HL-60/S4 treated with retinoic acid at 250 ng/mL for 4 days and 3 days (cell line): Measurements from ENCODE around the gene AFG1L.

Experiments
- in situ Hi-C: fragments of 300-500 bp; cut with MboI; formaldehyde crosslinking; loops from 2 replicates; pipeline ENCODE4 v1.7.0; 2022; ENCODE audit warnings: low sequenced_read_pairs

AFG1L gene

DNA sequence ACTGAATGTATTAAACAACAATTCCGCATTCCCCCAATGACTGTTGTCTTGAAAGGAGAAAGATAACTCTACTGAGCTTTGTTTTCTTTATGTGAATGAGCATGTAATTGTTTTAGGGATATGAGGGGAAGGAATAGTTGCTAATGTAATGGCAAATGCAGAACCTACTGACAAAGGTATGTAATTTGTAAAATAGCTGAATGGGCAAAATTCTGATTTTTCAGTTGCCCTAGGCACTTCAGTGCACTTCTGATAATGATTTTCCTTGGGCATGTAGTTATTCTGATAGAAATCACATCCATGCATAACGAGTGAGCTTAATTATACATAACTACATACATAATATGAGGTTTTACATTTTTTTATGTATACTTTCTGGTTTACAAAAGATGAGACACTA is 212.5 kb downstream of the AFG1L start:
- in situ Hi-C loops = no loop called here

DNA sequence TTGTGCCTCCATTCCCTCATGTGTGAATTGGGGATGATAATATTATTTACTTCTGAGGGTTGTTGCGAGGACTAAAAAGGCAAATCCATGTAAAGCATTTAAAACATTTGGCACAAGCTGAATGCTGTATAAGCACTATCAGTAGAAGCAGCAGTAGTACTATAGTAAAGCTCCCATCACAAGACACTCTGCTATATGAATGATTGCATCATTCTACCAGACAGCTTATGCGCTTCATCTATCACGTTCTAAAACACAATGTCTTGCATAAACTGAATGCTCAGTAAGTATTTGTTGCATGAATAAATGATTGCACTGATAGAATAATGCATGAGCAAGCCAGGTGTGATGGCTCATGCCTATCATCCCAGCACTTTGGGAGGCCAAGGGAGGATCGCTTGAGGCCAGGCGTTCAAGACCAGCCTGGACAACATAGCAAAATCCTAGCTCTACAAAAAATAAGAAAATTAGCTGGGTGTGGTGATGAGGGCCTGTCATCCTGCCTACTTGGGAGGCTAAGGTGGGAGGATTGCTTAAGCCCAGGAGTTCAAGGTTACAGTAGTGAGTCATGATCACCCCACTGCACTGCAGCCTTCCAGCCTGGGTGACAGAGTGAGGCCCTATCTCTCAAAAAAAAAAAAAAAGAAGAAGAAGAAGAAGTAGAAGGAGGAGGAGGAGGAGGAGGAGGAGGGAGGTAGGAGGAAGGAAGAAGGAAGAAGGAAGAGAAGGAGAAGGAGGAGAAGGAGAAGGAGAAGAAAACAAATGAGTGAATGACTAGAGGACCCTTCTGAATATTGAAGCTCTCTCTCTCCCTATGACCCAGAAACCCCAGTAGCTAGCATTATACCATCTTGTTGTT is 215.8 kb downstream of the AFG1L start:
- in situ Hi-C loops = no loop called here

DNA sequence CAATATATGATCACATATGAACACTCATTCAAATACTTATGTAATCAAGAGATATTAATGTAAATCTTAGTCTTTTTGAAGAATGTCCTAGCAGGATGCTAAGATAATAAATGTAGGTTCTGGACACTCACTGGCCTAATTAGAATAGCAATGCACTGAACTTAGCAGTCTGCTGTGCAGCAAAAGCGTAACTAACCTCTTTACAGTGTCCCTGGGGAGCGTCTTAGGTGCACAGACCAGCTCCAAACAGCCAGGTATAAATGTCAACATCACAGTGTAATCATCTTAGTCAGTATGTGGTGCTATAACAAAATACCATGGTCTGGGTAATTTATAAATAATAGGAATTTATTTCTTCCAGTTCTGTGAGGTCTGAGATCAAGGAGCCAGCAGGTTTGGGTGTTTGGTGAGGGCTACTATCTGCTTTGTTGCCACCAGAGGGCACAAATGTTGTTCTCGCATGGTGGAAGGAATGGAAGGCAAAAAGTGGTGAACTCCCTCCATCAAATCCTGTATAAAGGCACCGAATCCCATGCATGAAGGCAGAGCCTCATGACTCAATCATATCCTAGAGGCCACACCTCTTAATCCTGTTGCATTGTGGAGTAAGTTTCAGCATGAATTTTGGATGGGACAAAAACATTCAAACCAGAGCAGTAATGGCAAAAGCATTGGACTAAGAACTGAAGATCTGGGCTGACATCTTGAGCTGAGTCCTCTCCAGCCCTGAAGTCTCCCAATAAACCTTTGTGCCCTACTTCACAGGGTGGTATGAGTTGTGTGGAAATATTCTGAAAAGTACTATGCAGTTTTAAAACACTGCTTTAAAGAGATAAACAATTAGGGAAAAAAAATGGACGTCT is 224.1 kb downstream of the AFG1L start:
- in situ Hi-C loops = no loop called here

DNA sequence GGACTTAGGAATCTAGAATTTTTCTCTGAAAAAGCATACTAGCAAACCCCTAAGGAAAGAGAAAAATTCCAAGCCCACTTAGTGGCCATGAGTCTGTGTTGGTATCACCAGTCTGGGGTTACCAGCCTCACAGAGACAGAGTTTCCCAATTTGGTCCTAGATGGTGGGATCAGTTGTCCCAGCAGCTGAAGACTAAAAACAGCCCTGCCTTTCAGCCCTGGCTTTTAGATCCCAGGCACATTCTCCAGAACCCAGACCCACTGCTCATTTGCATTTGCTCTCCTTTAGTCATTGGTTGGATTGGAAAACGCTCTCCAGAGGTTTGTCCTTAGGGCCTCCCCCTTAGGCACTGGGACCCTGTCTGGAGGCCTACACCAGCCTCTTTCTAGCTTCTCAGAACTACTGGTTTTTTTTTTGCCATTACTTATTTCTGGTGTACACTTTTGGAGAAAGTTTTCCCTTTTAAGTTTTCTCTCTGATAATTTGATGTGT is 226.8 kb downstream of the AFG1L start:
- in situ Hi-C loops = loop anchor here (10.0 kb wide), 1 partner anchor 407 kb away; no protein-coding TSS in a partner anchor

DNA sequence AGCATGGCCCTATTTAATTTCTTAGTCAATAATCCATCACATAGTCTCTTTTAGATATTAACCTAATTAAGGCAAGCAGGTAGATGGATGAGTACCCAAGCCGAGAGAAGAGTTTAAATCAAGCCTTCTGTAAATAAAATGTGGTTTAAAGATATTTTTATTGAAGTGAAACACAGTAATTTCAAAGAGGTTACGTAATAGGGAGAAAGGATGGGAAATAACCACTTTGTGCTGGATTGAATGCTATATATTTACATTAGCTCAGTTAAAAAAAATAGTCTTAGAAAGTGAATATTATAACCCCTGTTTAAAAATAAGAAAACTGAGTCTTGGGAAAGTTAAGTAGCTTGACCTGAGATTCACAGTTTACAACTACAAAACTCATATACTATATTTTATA is 228.8 kb downstream of the AFG1L start:
- in situ Hi-C loops = loop anchor here (10.0 kb wide), 1 partner anchor 409 kb away; no protein-coding TSS in a partner anchor

DNA sequence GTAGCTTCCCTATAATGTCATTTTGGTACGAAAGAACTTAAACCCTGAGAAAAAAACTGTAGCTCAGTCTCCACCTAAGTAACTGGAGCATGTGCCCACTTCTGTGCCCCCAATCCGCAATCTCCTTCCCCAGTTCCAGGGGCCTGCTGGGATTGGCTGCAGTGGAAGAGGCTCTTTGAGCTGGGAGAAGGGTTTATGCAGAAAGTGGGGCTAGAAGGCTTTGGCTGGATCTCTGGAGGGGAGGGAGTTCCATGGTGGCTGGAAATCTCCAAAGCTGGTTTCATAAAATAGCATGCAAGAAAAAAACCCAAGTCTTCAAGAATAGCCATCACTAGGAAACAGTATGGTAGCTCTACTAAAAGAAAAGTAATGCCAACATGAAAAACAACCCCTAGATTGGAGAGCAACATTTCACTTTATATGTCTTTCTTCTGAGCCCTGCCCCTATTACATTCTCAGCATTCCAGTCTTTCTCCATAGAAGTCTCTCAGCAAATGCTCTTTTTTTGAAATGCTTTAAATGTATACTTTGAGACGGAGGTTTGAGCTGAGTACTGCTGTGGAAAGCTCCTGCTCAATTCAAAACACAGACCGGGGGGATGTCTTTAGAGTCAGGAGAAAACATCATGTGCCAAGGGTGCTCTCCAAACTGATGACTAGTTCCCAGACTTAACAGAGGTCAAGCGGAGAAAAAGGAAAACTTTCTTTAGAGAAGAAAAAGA is 229.8 kb downstream of the AFG1L start:
- in situ Hi-C loops = loop anchor here (10.0 to 25.0 kb wide), 2 partner anchors 410 to 863 kb away; partner anchors contain the start of gene CD164

DNA sequence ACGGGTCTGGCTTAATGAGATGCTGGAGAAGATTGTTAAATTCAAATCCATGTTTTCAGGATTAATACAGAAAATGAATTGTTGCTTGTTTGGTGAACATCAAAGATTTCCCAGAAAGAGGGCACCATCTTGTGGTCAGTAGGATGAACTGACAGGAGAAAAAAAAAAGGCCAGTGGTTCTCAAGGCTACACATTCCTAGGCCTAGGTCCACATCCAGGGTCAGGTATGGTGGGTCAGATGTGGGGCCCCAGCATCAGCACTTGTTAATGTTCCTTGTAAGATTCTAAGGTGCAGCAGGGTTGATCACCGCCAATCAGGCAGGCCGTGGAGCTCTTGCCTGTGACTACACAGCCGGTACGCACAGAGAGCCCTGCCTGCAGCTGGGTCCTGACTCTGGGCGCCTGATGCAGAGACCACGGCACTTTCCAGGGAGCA is 231.9 kb downstream of the AFG1L start:
- in situ Hi-C loops = loop anchor here (10.0 to 25.0 kb wide), 2 partner anchors 412 to 861 kb away; partner anchors contain the start of gene CD164

DNA sequence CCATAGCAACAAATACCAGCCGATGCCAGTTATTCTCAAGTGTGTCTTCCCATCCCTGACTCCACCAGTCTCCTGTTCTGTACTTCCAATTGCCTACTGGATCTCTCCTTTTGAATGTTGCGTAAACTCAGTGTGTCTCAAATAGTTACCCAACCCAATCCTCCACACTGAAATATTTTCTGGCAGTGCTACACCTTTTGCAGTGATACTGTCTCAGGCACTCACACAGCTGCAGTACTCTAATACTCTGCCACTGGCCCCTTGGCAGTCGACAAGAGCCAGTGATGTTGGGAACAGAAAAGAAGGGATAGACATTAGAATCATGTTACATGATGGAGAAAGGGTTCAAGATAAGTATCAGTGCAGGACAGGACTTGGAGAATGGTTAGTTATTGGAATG is 234.0 kb downstream of the AFG1L start:
- in situ Hi-C loops = loop anchor here (10.0 to 25.0 kb wide), 2 partner anchors 414 to 858 kb away; partner anchors contain the start of gene CD164

DNA sequence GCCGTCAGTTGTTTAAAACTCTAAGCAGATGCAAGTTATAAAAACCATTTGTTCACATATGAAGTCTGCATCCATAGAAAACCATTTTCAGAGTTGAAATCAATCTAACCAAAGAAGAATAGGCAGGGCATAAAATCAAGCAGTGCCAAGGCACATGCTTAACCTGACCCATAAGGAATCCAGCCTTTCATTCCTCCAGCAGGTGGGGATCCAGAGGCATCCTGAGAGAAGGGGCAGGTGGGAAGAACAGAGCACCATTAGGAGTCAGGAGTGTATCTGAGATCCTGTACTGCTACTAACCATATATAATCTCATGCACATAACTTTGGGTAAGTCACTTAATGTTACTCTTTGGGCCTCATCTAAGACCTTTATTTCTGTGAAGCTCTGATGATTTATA is 236.5 kb downstream of the AFG1L start:
- in situ Hi-C loops = loop anchor here (25.0 kb wide), 1 partner anchor 856 kb away; the partner anchor contains the start of gene CD164

DNA sequence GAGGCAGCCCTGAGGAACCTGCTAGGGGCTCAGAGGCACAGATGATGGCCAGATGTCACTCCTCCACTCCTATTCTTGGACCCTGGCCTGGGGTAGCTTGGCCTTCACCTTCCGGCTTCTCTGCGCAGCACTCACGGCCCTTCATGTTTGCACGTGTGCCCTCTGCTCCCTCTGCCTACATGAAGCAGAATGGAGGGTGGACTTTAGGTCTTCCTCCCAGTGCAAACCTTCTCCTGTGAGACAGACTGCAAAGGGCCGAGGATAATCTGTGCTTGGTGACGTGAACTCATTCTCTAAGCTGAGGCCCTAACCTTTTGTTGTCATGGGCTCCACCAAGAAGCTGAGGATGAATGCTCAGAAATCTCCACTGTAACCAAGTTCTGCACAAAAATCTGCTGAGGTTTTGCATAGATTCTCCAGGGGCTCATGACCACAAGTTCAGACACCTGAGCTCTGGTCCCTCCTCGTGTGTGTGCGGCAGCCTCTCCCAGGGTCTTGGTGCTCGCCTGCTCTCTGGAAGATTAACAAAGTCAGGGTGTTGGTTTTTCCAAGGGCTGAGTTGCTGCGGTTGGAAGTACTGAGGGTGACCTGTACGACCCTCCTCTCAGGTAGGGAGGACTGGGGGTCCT is 240.4 kb downstream of the AFG1L start:
- in situ Hi-C loops = loop anchor here (25.0 kb wide), 1 partner anchor 852 kb away; the partner anchor contains the start of gene CD164

DNA sequence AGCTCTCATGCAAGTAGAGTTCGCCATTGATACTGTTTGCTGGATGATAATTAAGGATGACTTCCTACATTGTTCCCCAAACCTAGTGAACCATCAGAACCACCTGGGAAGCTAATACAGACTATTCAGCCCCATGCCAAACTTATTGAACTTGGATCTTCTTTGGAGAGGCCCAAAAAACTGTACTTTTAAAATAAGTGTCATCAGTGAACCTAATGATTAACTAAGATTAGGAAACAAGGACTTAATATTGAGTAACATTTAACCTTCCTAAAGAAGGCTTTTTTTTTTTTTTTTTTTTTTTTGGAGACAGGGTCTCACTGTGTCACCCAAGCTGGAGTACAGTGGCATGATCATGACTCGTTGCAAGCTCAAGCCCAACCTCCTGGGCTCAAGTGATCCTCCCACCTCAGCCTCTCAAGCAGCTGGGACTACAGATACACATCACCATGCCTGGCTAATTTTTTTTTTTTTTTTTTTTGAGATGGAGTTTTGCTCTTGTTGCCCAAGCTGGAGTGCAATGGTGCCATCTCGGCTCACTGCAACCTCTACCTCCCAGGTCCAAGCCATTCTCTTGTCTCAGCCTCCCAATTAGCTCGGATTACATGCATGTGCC is 241.2 kb downstream of the AFG1L start:
- in situ Hi-C loops = loop anchor here (25.0 kb wide), 1 partner anchor 851 kb away; the partner anchor contains the start of gene CD164

DNA sequence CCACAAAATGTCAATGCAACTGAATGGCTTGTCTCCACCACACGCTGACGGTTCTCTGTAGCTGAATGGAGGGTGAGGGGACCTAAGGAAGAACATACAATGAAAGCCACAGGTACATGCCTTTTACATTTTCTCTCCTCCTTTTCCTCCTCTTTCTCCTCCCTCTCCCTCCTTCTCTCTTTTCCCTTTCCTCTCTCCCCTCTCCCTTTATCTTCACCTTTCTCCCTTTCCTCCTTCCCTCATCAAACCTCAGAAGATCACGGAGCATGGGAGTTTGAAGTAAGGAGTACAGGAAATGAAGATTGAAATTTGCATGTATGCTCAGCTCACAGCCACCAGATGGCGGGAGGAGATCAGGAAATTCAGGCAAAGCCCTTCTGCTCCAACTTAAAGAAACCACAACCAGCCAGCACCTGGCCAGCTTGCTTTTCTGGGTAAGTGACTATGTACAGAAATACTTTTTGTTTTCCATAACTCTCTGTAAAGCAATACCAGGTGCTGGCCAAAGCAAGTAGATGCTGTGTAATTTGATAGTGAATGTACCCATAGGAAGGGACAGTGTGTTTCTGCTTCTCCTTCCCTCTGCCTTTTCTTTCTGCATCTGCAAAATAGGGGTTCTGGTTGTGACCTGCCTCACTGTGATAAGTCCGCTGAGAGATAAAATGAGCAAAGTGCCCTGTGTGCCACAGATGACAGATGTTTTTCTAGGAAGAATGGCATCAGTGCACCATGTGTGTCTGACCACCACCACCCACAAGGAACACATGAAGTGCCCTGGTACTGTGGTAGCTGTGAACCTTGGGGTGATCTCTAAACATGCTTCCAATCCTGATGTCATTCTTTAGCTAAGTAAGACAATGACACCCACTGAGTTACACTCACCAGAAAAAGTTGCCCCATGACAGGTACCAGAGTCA is 247.2 kb downstream of the AFG1L start:
- in situ Hi-C loops = loop anchor here (5.0 to 25.0 kb wide), 4 partner anchors 243 to 845 kb away; partner anchors contain the start of gene CD164

DNA sequence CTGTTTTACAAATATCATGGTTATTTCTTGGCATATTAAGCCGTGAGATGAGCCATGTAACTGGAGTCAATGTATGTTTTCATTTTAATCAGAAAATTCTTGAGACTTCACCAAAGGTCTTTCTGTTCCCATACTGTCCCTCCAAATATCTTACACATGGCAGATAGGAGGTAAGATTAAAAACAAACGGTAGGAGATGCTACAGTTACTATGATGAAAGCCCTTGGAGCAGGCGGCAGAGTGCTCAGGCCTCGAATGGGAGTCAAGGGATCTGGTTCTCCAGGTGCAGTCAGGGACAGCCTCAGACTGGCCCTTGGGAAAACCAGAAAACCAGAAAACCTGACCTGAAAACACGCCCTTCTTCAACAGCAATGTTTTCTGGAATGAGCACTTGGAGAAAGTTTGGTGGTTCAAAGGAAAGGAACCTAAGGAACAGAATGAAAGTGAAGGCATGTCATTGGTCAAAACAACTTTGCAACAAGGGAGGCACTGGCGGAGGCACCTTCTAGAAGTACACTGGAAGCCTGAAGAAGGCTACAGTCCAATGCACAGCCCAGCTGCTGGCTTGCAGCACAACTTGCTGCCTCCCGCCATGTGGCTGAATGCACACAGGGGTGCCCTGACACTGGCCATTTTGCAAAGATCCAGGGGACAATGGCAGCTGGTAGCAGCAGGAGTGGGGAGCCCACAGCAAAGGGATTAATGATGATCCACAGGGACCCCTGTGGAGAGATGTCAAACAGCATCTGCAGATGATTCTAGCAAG is 248.5 kb downstream of the AFG1L start:
- in situ Hi-C loops = loop anchor here (5.0 to 25.0 kb wide), 4 partner anchors 241 to 844 kb away; partner anchors contain the start of gene CD164

DNA sequence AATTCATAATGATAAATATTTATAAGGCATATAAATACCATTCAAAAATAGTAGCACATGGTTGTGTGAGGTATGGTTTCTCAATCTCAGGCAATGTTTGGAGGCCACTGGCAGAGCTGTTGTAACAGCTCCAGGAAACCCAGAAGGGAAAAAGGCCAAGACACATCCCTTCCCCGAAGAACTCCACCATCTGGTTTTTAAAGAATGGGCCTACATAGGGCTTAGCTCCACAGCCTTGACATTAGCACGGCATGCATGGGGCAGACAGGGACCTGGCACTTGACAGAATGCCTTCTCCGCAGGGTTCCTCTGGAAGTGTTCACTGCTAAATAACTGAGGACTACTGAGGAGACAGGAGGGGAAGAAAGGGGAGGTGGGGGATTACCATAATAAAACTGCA is 249.8 kb downstream of the AFG1L start:
- in situ Hi-C loops = loop anchor here (5.0 to 25.0 kb wide), 4 partner anchors 240 to 843 kb away; partner anchors contain the start of gene CD164

DNA sequence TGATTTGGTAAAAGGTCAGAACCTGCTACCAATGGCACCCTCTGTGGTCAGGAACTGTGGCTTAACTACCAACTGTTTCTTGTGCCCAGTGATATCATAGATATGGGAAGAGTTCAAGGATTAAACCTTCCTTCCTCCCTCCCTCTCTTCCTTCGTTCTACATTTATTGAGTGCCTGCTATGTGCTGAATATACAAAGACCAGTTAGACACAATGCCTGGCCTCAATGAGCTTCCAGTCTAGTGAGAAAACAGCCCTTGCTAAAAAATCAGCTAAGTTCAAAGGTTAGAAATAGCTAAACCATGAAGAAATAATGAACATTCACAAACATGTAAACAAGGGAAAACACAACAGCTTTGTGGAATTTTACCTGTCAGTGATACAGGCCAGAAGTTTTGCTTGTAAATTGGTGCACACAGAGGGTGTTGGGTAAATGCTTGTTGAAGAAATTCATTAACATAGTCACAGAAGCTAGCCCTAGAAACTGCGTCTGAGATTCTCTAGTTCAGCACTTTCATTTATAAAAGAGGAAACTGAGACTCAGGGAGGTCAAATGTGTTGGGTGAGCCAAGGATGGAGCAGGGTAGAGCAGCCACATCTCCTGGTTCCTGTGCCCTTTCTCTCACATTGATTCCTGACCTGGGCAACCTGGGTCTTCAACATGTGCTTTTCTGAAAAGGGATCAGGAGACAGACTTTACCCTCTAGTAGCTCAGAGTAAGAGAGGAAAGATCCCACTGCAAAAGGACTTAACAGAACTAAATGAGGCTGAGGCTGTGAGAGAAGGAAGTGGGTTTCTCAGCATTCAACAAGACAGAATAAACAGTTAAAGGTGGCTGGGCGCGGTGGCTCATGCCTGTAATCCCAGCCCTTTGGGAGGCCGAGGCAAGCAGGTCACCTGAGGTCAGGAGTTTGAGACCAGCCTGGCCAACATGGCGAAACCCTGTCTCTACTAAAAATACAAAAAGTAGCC is 251.5 kb downstream of the AFG1L start:
- in situ Hi-C loops = loop anchor here (10.0 to 25.0 kb wide), 3 partner anchors 238 to 841 kb away; partner anchors contain the start of gene CD164

DNA sequence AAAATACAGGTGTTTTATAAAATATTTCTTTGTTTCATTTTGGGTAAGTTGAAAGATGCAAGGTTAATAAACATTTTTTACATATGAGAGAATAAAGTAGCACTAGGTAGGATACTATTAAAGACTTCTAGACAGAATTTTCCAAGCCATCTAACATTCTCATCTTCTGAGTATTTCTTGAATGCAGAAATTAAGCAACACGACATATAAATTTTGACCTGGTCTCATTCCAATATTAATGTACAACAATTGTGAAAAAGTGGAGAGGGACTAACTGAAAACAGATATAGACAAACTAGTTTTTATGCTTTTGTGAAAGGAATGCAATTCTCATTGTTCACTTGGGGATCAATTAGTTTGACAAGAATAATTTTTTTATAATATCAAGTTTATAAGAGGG is 254.4 kb downstream of the AFG1L start:
- in situ Hi-C loops = loop anchor here (10.0 to 25.0 kb wide), 3 partner anchors 236 to 838 kb away; partner anchors contain the start of gene CD164
